ENCODE measurements around the gene PLBD2.
"Not testable (repeated sequence)": the region's sequence is repeated elsewhere in the genome, so short reads cannot be mapped to it uniquely, and the experiment has no call there.

PLBD2 gene

DNA sequence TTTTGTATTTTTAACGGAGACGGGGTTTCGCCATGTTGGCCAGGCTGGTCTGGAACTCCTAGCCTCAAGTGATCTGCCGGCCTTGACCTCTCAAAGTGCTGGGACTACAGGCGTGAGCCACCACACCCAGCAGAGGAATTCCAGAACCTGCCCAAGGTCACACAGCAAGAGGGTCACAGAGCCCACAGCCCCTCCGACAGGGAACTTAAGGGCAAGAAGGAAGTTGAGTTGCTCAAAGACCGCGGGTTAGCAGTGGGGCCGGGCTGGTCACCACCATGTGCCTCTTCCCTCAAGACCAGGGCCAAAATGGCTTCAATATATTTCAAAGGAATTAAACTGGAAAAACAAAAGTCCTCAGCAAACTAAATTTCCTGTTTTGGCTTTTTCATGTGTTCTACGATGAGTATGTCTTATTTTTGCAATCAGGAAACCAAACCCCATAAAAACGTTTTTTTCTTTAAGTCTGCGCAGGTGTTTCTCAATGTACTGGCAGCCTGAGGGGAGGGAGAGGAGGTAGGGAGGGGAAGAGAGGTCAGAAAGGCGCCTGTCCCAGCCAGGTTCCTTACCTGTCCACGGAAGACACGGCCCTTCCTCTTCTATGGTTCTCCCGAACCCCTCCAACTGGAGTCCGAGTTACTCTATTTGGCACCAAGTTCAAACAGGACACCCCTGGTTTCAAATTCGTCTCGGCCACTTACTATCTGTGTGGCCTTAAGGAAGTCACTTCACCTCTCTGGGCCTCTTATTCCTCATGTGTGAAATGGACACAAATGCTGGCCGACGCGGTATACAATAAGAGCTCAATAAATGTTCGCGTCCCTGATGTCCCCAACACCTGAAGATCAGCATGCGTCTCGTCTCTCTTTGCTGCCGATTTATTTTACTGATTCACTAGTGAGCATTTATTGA is 24.3 kb upstream of the PLBD2 start:
- DNase-seq (ENCODE audit: low read depth in 2 of 2) = no peak

DNA sequence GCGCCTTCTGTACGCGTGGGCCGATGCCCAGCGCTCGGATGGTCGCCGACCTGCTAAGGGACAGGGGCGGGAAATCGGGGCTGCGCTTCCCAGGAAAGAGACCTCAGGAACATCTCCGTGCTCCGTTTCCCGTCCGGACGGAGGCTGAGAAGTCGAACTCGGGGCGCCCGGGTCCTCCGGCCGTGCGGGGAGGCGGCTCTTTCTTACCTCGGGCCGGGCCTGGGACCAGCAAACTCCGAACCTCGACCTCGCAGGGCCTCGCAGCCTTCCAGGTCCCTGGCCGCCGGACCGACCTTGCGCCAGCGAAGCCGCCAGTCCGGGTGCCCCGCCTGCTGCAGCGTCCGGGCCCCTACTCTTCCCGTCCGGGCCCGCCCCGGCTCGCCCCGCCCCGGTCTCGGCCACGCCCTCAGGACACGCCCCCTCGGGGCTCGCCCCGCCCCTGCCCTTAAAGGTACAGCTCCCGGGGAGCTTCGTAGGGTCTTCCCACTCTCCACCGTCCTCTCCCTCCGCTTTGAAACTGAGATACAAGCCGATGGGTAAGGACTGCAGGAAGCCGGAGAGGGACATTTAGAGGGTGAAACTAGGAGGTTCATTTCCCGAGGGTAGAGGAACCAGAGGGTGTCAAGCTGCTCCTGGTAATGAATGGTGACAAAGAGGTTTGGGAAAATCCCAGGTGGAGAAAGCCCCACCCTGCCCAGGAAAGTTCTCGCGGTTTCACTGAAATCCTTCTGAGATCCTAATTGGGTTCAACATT is 23.4 kb upstream of the PLBD2 start, which contains the start of gene SLC8B1:
SLC8B1 (minus strand) TSS at position 324 of the 754 bp plus-strand sequence. CDS start 2,231 bp downstream, outside the sequence.
- peak; percentile 68 to 86 for DNase-seq (ENCODE audit: low read depth in 2 of 2)

GRCh38 chr12:113339540-113339939 is 18.8 kb upstream of the PLBD2 start:
- DNase-seq (ENCODE audit: low read depth in 2 of 2) = no peak

DNA sequence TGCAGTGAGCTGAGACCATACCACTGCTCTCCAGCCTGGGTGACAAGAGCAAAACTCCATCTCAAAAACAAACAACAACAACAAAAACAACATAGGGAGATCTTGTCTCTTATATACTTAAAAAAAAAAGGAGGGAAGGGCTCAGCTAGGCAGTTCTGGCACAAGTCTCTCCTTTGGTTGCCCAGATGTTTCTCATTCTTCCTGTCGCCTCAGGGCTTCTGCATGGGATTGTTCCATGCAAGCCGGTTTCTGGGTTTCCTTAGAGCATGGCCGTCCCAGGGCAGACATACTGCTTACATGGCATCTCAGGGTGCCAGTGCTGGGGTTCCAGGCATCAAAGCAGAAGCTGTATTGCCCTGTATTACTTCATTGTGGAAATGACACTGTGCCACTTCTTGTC is 18.3 kb upstream of the PLBD2 start:
- DNase-seq (ENCODE audit: low read depth in 2 of 2) = no peak

DNA sequence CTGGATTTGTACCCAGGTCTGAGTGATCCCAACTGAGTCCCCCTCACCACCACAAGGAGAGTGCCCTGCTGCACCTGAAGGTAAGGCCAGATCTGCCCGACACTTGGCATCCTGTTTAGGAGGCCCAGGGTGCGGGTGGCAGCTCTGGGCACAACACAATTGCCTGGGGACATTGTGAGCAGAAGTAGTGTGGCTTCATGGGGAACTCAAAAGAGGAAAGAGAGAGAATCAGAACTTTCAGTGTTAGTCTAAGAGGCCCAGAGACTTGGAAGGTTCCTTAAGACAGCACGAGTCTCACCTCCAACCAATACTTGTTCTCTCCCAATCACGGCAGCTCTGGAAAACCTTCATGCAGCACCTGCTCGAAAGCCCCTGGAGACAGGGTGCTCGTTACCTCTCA is 16.9 kb upstream of the PLBD2 start:
- no peak for DNase-seq (ENCODE audit: low read depth in 2 of 2)

DNA sequence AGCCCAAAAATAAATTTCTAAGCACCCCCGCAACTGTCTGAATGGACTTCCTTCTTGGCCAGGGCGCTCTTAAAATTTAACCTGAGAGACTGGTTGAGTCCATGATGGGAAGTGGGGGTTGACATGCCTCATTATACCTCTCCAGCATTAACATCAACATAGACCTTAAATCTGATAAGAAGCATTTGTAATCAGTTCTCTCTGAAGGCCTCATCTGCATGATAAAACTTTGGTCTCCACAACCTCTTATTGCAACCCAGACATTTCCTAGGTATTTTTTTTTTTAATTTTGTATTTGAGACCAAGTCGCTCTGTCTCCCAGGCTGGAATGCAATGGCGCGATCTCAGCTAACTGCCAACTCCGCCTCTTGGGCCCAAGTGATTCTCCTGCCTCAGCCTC is 13.1 kb upstream of the PLBD2 start:
- DNase-seq (ENCODE audit: low read depth in 2 of 2) = no peak

DNA sequence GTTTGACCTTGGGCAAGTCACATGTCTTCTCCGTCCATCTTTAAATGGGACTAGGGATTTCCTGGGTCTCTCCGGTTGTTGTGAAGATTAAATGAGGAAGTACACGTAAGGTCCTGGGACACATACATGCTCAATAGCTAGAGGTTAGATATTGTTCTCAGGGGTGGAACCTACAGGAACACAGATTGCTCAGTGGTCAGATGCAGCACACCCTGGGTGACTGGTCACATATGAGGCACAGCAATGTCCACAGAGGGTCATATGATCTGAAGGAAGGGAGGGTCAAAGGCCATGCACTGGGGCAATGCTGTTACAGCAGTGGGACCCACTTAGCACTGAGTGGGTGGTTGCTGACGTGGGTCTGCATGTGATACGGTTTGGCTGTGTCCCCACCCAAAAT is 12.0 kb upstream of the PLBD2 start:
- no peak for DNase-seq (ENCODE audit: low read depth in 2 of 2)

DNA sequence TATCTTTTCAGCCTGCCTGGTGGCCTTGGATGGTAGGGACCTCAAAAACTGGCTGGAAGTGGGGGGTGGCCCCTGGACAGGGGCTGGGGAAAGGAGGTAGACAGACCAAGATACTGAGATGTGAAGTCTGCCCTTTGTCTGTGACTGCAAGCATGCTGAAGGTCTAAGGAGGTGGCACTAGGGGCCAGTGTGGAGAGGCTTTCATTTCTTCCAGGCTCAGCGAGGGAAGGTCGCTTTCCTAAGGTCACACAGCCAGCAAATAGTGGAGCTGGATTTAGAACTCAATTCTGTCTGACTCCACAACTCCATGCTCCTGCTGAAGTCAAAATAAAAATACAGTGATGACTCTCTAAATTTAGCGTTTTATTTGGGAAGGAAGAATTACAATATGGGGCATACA is 11.3 kb upstream of the PLBD2 start:
- DNase-seq (ENCODE audit: low read depth in 2 of 2) = no peak

DNA sequence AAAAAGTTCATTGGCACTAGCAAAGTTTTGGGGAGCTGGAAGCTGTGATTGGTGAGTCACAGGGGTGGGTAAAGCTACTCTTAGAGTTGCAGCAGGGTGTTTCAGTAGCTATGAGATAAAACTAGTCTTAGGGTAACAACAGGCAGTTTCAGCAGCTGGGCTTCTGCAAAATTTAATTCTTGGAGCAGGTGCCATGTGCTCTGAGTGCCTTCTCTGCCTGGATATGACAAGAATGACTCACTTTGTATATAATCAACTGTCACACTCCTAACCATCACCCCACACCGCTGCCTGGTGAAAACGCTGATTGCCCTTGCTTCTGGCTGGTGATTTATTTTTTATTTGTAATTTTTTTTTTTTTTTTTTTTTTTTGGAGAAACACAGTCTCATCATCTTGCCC is 10.5 kb upstream of the PLBD2 start:
- no peak for DNase-seq (ENCODE audit: low read depth in 2 of 2)

- DNase-seq (ENCODE audit: low read depth in 2 of 2) = no peak
Measured at GRCh38 chr12:113348849-113349536, 9.4 kb upstream of the PLBD2 start.

DNA sequence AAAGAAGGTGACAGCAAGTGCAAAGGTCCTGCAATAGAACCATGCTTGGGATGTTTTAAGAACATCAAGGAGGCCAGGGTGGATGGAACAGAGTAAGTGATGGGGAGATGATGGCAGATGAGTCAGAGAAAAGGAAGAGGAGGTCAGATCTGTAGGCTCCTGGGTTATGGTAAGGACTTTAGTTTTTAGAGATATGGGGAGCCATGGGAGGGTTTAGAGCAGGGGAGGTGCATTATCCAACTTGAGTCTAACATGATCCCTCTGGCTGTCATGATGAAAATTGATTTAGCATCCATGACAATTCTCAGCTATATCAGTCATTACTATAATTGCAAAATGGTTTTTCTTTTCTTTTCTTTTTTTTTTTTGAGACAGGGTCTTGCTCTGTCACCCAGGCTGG is 7.3 kb upstream of the PLBD2 start:
- no peak for DNase-seq (ENCODE audit: low read depth in 2 of 2)

DNA sequence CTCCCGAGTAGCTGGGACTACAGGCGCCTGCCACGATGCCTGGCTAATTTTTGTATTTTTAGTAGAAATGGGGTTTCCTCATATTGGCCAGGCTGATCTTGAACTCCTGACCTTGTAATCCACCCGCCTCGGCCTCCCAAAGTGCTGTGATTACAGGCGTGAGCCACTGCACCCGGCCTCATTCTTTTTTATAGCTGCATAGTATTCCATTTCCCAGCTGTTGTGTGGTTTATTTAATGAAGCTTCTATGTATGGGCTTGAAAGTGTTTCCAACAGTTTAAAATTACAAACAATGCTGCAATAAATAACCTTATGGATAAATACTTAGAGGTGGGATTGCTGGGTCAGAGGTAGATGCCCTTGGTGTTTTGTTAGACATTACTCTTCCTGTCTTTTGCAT is 4.2 kb upstream of the PLBD2 start:
- not testable (repeated sequence) for DNase-seq (ENCODE audit: low read depth in 2 of 2)

- DNase-seq (ENCODE audit: low read depth in 2 of 2) = no peak
Measured at GRCh38 chr12:113359133-113359938, 949 bp downstream of the PLBD2 start.

GRCh38 chr12:113359939-113360748 is 1.8 kb downstream of the PLBD2 start:
- DNase-seq (ENCODE audit: low read depth in 2 of 2) = no peak

DNA sequence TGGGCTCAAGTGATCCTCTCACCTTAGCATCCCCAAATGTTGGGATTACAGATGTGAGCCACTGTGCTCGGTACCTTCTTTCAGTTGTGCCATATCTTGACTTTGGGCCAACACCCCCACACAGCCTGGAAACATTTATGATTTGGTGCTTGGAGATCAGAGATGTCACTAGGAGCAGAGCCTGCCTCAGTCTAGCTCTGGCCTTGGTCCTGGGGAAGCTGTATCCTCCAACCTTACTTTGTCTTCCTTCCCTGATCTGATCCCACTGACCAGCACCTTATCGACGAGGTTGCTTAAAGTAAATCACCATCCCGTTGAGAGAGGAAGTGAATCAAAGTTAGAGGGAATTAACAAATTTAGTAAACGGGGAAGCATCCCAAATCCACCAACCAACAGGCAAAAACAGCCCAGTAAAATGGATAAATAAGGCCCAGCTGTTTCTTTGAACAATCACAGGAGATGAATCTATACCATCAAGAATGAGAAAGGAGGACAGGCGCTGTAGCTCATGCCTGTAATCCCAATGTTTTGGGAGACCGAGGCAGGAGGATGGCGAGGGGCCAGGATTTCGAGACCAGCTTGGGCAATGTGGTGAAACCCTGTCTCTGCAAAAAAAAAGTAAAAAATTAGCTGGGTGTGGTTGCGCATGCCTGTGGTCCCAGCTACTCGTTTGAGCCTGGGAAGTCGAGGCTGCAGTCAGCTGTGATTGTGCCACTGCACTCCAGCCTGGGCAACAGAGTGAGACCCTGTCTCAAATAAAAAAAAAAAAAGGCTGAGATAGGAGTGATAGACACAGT is 3.4 kb downstream of the PLBD2 start:
- no peak for DNase-seq (ENCODE audit: low read depth in 2 of 2)

DNA sequence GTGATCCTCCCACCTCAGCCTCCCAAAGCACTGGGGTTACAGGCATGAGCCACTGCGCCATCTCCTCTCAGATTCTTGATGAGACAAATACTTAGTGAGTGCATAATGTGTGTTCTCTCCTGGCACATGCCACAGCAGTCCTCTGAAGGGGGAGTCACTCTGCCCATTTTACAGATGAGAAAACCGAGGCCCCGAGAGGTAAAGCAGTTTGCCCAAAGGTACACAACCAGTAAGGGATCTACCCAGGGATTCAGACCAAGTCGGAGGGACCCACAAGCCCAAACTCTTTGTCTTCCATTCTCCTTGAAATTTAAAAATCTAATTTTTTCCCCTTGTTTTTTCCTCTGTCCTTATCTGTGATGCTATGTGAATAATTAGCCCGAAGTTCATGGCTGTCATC is 6.3 kb downstream of the PLBD2 start:
- DNase-seq (ENCODE audit: low read depth in 2 of 2) = no peak

- DNase-seq (ENCODE audit: low read depth in 2 of 2) = no peak
Measured at GRCh38 chr12:113365639-113366395, 7.4 kb downstream of the PLBD2 start.

DNA sequence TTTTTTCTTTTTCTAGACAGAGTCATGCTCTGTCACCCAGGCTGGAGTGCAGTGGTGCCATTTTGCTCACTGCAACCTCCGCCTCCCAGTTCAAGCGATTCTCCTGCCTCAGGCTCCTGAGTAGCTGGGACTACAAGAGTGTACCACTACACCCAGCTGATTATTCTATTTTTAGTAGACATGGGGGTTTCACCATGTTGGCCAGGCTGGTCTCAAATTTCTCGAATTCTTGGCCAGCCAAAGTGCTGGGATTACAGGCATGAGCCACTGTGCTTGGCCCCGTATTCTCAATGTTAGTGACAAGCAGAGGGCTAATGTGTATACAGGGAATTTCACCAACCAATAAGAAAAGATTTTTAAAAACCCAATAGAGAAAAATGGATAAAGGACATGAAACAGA is 8.4 kb downstream of the PLBD2 start:
- DNase-seq (ENCODE audit: low read depth in 2 of 2) = no peak

- no peak for DNase-seq (ENCODE audit: low read depth in 2 of 2)
Measured at GRCh38 chr12:113368331-113368730, 9.9 kb downstream of the PLBD2 start.

Data from activated CD8-positive, alpha-beta memory T cell treated with anti-CD3 and anti-CD28 coated beads for 4 hours (primary cell).